SW480 (cell line): ENCODE results near the gene EVI5L.
"Not testable (repeated sequence)": the region's sequence is repeated elsewhere in the genome, so short reads cannot be mapped to it uniquely, and the experiment has no call there.

ENCODE experiments used
- DNase-seq: peaks from one replicate; pipeline ENCODE4 v3.0.0-alpha.2; 2016; ENCODE audit warnings: low spot score

The EVI5L gene

DNA sequence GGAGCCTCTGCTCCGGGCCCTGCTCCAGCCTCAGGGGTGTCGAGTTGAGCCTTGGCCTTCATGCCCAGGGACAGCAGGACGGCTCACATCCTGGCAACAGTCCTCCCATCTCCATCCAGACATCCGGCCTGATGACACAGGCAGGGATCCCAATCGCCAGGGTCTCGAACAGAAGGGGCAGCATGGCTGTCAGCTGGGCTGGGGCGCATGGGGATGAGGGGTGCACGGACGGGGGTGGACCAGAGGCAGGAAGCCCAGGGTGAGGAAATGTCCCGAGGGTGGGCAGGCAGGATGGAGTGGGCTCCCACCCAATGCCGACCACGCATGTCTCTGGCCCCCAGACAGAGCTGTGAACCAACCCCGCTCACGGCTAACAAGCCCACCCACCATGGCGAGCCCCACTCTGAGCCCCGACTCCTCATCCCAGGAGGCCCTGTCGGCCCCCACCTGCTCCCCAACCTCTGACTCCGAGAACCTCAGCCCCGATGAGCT is 16.2 kb downstream of the EVI5L start:
- no peak for DNase-seq

DNA sequence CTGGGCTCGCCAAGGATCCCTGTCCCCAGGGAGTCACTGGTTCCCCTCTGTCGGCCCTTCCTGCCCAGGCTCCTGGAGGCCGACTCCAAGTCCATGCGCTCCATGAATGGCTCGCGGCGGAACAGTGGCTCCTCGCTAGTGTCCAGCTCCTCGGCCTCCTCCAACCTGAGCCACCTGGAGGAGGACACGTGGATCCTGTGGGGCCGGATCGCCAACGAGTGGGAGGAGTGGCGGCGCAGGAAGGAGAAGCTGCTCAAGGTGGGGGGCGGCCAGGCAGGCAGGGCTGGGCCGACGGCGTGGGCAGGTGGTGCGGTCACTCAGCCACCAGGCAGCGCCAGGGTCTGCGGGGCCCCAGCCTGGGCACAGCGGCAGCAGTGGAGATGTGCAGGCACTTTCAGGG is 17.6 kb downstream of the EVI5L start:
- no peak for DNase-seq

DNA sequence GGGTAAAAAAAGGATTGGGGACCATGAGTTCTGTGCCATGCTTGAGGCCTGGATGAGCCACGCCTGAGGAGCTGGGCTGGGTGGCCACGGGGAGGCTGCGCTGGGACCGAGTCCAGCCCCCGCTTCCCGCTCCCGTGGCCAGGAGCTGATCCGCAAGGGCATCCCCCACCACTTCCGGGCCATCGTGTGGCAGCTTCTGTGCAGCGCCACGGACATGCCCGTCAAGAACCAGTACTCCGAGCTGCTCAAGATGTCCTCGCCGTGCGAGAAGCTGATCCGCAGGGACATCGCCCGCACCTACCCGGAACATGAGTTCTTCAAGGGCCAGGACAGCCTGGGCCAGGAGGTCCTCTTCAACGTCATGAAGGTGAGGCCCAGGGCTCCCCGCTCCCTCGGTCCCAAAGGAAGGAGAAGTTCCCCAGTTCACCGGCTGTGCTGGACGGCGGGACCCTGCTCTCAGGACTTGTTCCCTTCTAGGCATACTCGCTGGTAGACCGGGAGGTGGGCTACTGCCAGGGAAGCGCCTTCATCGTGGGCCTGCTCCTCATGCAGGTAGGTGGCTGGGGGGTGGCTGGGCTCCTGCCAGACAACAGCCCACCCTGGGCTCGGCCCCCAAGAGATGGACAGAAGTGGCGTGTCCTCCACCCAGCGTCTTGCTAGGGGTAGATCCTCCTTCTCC is 18.9 kb downstream of the EVI5L start:
- DNase-seq: no peak

DNA sequence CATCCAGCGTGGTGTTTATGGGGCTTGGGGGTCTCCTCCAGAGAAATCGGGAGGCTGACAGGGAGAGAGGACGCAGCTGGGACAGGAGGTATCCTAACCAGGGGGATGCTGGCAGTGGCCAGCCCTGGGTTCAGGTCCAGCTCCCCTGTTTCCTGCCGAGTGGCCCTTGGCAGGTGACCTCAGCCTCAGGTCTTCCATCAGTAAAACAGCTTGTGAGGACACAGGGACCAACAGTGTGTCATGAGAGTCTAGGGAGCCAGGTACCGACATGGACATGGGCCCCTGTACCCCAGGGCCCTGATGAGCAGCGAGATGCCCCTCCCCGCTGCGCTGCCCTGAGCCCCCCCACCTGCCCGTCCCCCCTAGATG is 19.6 kb downstream of the EVI5L start:
- no peak for DNase-seq

DNA sequence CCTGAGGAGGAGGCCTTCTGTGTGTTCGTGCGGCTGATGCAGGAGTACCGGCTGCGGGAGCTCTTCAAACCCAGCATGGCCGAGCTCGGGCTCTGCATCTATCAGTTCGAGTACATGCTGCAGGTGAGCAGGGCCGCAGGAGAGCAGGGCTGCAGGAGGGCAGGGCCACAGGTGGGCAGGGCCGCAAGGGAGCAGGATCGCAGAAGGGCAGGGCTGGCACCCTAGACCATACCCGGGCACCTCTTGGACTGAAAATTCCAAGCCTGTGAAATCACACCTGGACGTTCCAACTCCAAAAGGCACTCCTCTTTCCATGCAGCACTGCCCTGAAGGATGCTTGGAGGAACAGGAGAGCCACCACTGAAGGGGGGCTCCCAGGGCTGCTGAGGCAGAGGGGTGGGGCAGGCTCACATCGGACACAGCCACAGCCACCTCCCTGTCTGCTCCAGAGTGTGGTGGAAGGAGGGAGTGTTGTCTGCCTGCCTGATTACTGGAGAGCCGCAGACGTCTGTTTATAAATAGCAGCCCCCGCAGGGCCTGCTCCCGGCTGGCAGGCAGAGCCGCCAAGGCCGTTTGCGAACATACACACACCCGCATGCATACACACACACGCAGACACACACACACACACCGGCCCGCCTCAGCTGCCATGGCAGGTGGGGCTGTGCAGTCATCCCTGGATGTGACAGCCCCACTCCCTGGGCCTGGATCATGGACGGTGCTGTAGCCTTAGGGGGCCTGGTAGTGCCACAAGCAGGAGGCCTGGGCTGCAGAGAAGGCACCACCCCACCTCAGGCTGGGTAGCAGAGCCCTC is 20.2 kb downstream of the EVI5L start:
- no peak for DNase-seq

DNA sequence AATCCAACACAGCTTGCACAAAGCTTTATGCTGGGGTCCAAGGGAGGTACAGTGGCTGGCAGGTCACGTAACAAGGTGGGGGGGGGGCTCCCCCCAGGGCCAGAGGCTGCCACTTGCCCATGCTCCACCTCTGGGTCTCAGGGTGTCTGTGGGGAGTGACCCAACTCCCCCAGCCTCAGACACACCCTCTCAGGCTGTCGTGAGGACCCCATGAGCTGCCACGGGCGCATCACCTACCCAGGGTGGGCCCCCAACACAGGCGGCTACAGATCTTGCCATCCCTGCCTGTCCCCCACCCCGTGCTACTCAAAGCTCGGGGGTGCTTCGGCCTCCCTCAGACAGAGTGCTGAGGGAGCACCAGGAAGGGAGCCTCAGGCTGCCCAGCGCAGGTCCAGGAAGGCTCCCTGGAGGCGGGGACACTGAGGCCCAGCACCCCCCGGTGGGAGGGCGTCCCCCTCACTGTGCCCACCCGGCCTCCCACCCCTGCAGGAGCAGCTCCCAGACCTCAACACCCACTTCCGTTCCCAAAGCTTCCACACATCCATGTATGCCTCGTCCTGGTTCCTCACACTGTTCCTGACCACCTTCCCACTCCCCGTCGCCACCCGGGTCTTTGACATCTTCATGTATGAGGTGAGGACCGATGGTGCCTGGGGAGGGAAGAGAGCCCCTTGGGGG is 21.1 kb downstream of the EVI5L start:
- DNase-seq: no peak

DNA sequence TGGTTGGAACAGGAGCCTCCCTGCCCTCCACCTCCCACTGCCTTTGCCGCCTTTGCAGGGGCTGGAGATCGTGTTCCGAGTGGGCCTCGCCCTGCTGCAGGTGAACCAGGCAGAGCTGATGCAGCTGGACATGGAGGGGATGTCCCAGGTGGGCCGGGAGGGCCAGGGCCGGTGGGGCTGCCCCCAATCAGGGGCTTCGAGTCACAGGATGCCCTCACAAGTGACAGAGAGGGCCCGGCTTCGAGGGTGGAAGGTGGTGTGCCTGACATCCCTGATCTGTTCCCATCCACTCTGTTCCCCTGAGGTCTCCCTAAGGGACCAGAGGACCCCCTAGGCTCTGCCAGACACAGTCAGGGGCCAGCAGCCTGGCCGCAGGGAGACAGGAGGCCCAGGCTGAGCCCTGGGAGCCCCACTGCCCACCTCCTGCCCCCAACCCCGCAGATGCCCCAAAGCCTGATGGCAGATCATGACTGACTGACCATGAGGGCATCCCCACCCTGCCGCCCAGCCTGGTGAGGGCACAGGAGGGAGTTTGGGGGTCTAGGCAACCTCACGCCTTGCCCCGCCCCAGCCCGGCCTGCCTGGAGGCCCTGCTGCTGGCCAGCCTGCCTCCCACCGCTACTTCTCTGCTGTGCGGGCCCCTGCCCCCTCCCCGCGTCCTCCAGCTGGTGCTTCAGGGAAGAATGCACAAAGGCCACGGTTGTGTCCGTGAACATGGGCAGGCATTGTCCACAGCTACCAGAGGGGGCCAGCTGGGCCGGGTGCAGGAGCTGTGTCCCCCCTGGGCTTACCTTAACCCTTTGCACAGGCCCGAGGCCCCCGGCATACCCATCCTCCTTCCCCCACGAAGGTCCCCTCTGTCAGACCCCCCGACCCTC is 21.8 kb downstream of the EVI5L start:
- no peak for DNase-seq

DNA sequence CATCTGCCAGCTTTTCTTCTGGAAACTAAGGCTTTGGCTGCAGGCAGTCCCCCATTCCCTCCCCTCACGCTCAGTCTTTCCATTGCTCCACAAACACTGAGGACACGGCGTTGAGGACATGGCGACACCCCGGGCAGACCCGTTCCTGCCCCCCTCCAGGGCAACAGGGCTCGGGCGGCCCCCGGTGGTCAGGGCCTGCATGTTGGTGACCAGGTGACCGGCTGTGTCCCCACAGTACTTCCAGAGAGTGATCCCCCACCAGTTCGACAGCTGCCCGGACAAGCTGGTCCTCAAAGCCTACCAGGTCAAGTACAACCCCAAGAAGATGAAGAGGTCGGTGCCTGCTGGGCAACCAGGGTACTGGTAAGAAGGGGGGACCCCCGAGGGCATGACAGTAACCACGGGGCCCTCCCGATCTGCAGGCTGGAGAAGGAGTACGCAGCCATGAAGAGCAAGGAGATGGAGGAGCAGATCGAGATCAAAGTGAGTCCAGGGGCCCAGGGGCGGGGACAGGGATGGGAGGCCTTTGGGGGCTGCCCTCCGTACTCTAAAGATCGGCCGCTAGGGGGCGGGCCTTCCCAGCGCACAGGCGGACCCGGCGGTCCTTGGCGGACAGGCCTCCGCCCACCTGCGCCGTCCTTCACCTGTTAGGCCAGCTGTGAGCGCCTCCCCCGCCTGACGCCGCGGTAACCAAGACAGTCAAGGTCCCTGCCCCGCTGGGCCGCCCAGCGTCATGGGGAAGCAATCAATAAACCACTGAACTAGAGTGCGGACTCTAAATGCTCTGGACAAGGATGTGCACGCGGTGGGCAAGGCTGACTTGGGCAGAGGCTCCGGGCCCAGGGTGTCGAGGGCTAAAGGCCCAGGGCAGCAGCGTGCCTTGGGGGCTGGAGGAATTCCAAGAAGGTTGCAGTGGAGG is 23.1 kb downstream of the EVI5L start:
- DNase-seq: peak; percentile 88

DNA sequence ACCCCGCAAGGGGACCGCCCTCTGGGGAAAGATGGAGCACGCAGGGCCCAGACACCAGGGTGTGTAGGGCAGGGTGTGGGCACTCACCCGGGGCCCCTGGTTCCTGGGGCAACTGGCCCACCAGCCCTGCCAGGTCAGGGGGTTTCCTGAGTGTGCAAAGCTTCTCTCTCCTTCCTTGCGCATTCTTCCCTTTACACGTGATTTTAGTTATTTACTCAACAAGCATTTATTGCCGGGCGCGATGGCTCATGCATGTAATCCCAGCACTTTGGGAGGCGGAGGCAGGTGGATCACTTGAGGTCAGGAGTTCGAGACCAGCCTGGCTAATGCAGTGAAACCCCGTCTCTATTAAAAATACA is 23.7 kb downstream of the EVI5L start:
- DNase-seq: no peak

DNA sequence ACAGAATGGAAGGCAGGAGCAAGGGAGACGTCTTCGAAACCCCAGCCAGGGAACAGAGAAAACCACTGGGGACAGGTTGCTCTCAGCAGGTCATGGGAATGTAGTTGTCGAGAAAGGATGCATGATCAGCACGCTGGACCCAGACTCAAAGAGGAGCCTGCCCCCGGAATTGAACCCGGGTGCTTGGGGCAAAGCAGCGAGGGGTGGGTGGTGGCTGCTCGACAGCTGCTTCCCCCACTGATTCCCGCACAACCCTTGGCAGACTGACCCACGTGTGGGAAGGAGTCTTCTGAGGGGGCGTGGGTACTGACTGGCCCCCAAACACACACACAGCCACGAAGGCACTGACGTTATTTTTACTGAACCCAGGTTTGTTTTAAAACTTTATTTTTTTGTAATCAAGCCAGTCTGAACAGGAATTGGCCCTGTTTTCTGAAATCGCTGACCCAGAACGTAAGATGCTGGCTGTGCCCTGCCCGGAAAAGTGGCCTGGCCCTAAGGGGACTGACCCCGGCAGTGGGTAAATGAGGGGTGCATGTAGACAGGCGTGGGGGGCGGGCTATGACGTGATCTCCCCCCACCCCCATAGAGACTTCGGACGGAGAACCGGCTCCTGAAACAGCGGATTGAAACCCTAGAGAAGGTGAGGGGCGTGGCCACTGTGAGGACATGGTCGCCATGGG is 25.5 kb downstream of the EVI5L start:
- DNase-seq: no peak

DNA sequence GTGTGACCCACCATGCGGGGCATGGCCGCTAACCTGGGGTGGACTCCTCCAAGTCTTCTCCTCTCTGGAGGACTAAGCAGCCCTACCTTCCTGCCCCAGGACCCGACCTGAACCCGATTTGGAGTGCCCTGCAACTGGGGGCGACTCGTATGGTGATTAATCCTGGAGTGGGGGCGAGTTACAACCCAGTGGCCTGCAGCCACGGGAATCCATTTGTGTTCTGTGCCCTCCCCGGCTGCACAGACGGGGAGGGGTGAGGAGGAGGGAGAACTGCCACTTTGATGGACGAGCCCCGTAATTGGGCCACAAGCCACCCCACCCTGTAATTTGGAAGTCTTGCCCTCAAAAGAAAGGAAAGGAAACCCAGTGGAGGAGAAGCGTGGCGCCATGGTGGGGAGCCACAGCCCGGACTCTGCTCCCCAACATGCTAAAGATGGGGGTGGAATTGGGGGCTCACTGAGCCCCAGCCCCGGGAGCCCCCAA is 26.1 kb downstream of the EVI5L start:
- DNase-seq: no peak

DNA sequence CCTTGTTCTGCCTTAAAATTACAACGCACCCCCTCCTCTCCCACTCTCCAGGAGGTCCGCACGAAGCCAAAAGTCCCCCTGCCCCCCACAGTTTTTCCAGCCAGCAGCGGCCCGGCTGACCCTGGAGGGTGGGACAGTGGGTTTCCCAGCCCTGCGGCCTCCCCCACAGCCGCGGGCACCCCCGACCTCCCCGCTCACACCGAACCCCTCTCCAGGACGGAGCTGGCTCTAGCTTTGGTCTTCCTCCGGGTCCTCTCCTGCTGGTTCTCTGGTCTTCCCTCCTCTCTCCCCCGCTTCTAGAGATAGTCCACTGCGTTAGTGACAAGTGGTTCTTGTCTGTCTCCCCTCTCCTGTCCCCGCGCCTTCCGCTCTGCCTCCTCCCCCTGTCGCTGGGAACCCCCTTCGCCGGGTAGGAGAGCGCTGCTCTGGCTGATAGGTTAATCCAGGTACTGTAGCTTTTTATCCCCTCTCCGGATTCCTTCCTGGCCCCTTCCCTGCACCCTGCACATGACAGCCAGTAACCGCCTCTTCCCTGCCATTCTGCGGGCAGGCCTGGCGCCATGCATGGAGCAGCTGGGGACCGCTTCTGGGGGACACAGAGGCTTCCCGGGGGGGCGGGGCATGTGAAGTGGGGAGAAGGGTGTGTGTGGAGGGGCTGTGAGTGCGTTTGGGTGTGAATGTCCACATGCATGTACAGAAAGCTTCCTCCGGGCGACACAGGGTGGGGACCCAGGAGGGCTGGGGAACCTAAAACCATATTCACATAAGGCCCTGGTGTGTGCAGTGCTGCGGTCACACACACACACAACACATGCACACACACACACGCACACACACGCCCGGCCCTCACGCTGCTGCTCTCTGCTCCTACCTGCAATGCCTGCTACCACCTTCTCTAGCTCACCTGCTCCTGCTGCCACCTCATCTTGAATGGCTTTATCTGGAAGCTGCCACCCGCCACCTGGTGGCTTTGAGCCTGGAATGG is 27.0 kb downstream of the EVI5L start:
- DNase-seq: no peak

DNA sequence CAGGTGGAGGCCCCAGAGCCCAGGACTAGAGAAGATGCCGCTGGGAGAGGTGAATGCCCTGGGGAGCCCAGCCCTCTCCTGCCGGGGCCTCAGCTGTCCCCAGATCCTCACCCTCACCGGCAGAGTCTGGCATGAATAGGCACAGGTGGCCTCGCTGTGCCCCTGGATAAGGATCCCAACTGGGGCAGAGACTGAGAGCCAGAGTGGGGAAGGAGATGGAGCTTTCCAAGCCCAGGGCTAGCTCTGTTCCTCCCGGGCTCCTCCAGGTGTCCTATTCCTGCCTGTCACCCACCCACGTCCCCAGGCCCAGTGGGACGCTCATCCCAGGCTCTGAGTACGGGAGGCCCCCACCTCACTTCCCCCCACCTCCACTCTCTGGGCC is 27.7 kb downstream of the EVI5L start:
- DNase-seq: no peak

DNA sequence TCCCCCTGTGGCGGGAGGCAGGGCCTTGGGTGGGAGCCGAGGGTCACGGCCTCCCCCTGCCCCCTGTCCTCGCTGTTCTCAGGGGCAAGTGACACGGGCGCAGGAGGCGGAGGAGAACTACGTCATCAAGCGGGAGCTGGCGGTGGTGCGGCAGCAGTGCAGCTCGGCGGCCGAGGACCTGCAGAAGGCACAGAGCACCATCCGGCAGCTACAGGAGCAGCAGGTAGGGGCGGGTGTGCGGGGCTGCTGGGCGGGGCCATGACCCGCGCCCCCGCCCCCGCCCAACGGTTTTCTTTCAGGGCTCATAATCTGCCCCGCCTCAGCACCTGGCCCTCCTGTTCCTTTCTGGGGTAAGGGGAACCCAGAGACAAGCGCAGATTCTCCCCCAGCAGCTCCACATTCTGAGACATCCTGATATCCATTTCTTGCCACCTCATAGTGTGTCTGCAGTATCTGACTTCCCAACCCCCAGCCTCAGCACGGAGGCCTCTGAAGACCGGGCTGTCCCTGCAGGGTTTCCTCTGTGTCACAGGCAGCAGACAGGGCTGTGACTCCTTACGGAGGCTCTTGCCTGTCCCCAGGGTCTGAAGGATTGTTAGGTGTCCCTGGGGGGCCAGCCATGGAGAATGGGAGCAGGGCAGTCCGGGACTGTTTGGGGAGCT is 28.2 kb downstream of the EVI5L start:
- no peak for DNase-seq

DNA sequence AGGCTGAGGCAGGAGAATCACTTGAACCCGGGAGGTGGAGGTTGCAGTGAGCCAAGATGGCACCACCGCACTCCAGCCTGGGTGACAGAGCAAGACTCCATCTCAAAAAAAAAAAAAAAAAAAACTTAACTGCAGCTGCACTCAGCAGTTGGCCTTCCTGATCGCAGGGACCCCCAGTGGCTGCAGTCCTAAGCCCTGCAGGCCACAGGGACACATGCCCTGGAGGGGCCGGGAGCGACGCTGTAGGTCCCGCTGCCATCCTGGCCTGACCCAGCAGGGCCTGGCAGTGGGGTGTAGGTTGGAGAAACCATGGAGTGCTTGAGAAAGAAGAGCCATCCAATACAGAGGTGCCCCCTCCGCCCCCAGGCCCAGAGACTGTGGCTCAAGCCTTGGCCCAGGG is 29.1 kb downstream of the EVI5L start:
- DNase-seq: not testable (repeated sequence)

DNA sequence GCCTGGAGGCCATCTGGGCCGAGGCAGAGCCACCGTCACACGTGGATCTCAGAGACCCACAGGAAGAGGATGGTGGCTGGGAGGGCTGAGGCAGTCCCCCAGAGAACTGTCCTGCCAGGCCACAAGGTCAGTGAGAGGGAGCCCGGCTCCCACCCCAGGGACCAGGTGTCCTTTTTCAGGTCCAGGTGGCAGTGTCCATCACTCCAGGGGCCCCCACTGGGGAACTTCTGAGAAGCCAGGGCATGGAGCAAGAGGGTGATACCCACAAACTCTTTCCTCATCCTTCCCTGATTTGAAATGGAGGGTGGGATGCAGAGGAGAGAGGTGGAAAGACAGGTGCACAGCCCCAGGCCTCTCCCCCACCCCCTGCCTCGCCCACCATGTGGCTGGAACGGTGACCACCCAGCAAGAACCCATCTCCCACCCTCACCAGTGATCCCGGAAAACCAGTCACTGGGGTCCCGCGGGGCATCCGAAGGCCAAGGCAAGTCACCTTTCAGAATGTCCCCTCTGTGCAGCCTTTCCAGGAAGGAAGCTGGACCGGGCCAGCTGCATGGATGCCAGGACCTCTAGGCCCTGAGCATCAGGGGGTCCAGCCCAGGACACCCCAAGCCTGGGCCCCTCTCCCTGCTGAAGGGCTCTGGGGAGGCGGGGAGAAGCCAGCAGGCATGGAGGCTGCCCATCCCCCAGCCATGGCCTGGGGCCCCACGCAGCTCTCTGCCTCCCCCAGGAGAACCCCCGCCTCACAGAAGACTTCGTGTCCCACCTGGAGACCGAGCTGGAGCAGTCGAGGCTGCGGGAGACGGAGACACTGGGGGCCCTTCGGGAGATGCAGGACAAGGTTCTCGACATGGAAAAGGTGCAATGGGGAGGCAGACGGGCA is 30.1 kb downstream of the EVI5L start:
- no peak for DNase-seq
